Activated CD4-positive, alpha-beta T cell treated with anti-CD3 and anti-CD28 coated beads, Interleukin-2, amount 50 U/mL, for 16 hours (primary cell): Measurements from ENCODE around the gene ST7.
"Not testable (repeated sequence)": the region's sequence is repeated elsewhere in the genome, so short reads cannot be mapped to it uniquely, and the experiment has no call there.

ENCODE experiments used
- DNase-seq: peaks from one replicate; pipeline ENCODE4 v3.0.0-alpha.2; 2020

Gene ST7

GRCh38 chr7:117238937-117239336, 285.6 kb downstream of the ST7 start:
- no peak for DNase-seq

- DNase-seq = no peak
Observed at GRCh38 chr7:117241088-117241487, 287.8 kb downstream of the ST7 start.

- DNase-seq = no peak
Observed at GRCh38 chr7:117243390-117243789, 290.1 kb downstream of the ST7 start.

- DNase-seq = not testable (repeated sequence)
Observed at GRCh38 chr7:117245703-117246102, 292.4 kb downstream of the ST7 start.

GRCh38 chr7:117247809-117248208, 294.5 kb downstream of the ST7 start:
- DNase-seq = no peak

- no peak for DNase-seq
Observed at GRCh38 chr7:117248829-117249228, 295.5 kb downstream of the ST7 start.

- DNase-seq = no peak
Observed at GRCh38 chr7:117249696-117250095, 296.4 kb downstream of the ST7 start.

GRCh38 chr7:117250245-117250644, 296.9 kb downstream of the ST7 start:
- DNase-seq = no peak

GRCh38 chr7:117250801-117251200, 297.5 kb downstream of the ST7 start:
- no peak for DNase-seq

- DNase-seq = no peak
Observed at GRCh38 chr7:117251687-117252086, 298.4 kb downstream of the ST7 start.

- no peak for DNase-seq
Observed at GRCh38 chr7:117259615-117260014, 306.3 kb downstream of the ST7 start.

GRCh38 chr7:117262546-117262945, 309.2 kb downstream of the ST7 start:
- no peak for DNase-seq

- no peak for DNase-seq
Observed at GRCh38 chr7:117264716-117265115, 311.4 kb downstream of the ST7 start.

- DNase-seq = peak; percentile 38
Observed at GRCh38 chr7:117269417-117269816, 316.1 kb downstream of the ST7 start.

GRCh38 chr7:117269886-117270285, 316.6 kb downstream of the ST7 start:
- DNase-seq = no peak

GRCh38 chr7:117270371-117270770, 317.1 kb downstream of the ST7 start:
- DNase-seq = no peak

GRCh38 chr7:117271566-117271965, 318.3 kb downstream of the ST7 start:
- DNase-seq = no peak

- no peak for DNase-seq
Observed at GRCh38 chr7:117272017-117272759, 318.9 kb downstream of the ST7 start.

GRCh38 chr7:117273325-117273724, 320.0 kb downstream of the ST7 start:
- no peak for DNase-seq

GRCh38 chr7:117273814-117274225, 320.5 kb downstream of the ST7 start:
- no peak for DNase-seq

- DNase-seq = no peak
Observed at GRCh38 chr7:117274951-117275350, 321.6 kb downstream of the ST7 start.

- DNase-seq = no peak
Observed at GRCh38 chr7:117277576-117277975, 324.3 kb downstream of the ST7 start.

- no peak for DNase-seq
Observed at GRCh38 chr7:117278040-117278439, 324.7 kb downstream of the ST7 start.

GRCh38 chr7:117279203-117279602, 325.9 kb downstream of the ST7 start:
- DNase-seq = no peak
